ENCODE measurements around the gene RBMS3. TPM values are rescaled to one million over a fixed set of nuclear protein-coding genes. Genes with fewer than 3 reads are reported as not detected.

The RBMS3 gene
- total RNA-seq, 1 experiment from 2014 or later, result 0.42 TPM

- H3K27me3 ChIP-seq (ENCODE audit: insufficient read depth, low read length), result no peaks in the 10 kb centered on the region
- no peaks in the 10 kb centered on the region for H4K20me1 ChIP-seq (ENCODE audit: insufficient read depth)
- no peaks in the 10 kb centered on the region for H3K79me2 ChIP-seq (ENCODE audit: insufficient read depth, low read length)
- H3K9me3 ChIP-seq (ENCODE audit: control insufficient read depth in 1 of 2, insufficient read depth in 1 of 2, low read depth in 1 of 2, low read length in 2 of 2), result no peaks in the 10 kb centered on the region
- H2AFZ ChIP-seq (ENCODE audit: low read depth, low read length, poor library complexity, severe bottlenecking), result no peak overlapping the region
- ChIA-PET CTCF (no interaction called here), RAD21 (ENCODE audit: low non-redundant PET in 1 of 2, low total read pairs in 2 of 2, uncharacterized antibody in 2 of 2, unreplicated experiment in 2 of 2) (no interaction called here), POLR2A (no interaction called here)
- no peak overlapping the region for H3K4me2 ChIP-seq (ENCODE audit: low read length)
- no peak overlapping the region for H3K9ac ChIP-seq (ENCODE audit: low read length)
- TF ChIP-seq SP1 (IDR thresholded peaks at IDR 0.05; ENCODE audit: low read depth) (no peak), CBX3 (IDR thresholded peaks at IDR 0.05; ENCODE audit: low read depth) (no peak), TCF7L2 (IDR thresholded peaks at IDR 0.05; ENCODE audit: borderline replicate concordance, extremely low read depth, insufficient read depth, insufficient read length) (no peak), MAX (IDR thresholded peaks at IDR 0.05) (no peak), POLR2A (IDR thresholded peaks at IDR 0.05; ENCODE audit: borderline replicate concordance, extremely low read depth, insufficient read depth, insufficient read length) (no peak), ELF1 (IDR thresholded peaks at IDR 0.05; ENCODE audit: borderline replicate concordance, low read depth) (no peak), CEBPB (IDR thresholded peaks at IDR 0.05; ENCODE audit: low read depth) (no peak), CTCF (IDR thresholded peaks at IDR 0.05 in 2 of 3, conservative IDR thresholded peaks at IDR 0.05 in 1 of 3; ENCODE audit: borderline replicate concordance in 1 of 3, insufficient read depth in 1 of 3, low read depth in 2 of 3, low read length in 2 of 3) (no peak), EGR1 (IDR thresholded peaks at IDR 0.05; ENCODE audit: low read depth) (no peak), EZH2 (IDR thresholded peaks at IDR 0.05) (no peak), ZFX (IDR thresholded peaks at IDR 0.05) (no peak), SRF (IDR thresholded peaks at IDR 0.05; ENCODE audit: low read depth) (no peak), JUND (IDR thresholded peaks at IDR 0.05) (no peak), ATF3 (IDR thresholded peaks at IDR 0.05) (no peak), SIN3A (IDR thresholded peaks at IDR 0.05; ENCODE audit: low read depth) (no peak), ZNF274 (IDR thresholded peaks at IDR 0.05; ENCODE audit: low read depth, low read length) (no peak), POLR2AphosphoS5 (IDR thresholded peaks at IDR 0.05; ENCODE audit: low read depth, low read length) (no peak)
- ATAC-seq, result no peak
- H3K36me3 ChIP-seq (ENCODE audit: control insufficient read depth in 1 of 2, insufficient read depth in 2 of 2, low read length in 2 of 2), result no peaks in the 10 kb centered on the region
- H3K9me2 ChIP-seq (ENCODE audit: insufficient read depth), result no peaks in the 10 kb centered on the region
- H3K27ac ChIP-seq (ENCODE audit: low read depth, low read length), result no peak overlapping the region
- BruUV-seq (replicated peaks), result no TSS peak
- DNase-seq (ENCODE audit: low read depth, low spot score), result no peak
- intact Hi-C loops (cut with micrococcal nuclease), result no loop called here
- H3K4me1 ChIP-seq (ENCODE audit: control insufficient read depth in 1 of 2, insufficient read depth in 2 of 2, low read length in 2 of 2), result no peaks in the 10 kb centered on the region
- no peak overlapping the region for H3K4me3 ChIP-seq (replicated peaks in 1 of 2; ENCODE audit: low read depth in 1 of 2, low read length in 2 of 2)
These were observed 127.8 kb downstream of the RBMS3 start for GRCh38 chr3:29408676-29409075.

Measured in HCT116 (cell line).